Smooth muscle cell (in vitro differentiated cells): Measurements from ENCODE around the gene TSNAX. TPM values are rescaled to one million over a fixed set of nuclear protein-coding genes. Genes with fewer than 3 reads are reported as not detected.

Source experiments
- DNase-seq: peaks from one replicate; lab custom pipeline; 2025; ENCODE audit not compliant: unreplicated experiment; lab: John Stamatoyannopoulos, UW
- H2AFZ ChIP-seq: fragments of 200-600 bp; sonication (generic); 2 replicates; pipeline ENCODE4 v1.6.0; 2016; ENCODE audit warnings: antibody characterized with exemption, low read depth, mild to moderate bottlenecking
- H3F3A ChIP-seq: fragments of 200-600 bp; sonication (generic); 2 replicates; pipeline ENCODE4 v1.6.0; 2017; ENCODE audit warnings: antibody characterized with exemption, low read depth
- H3K27ac ChIP-seq: fragments of 200-600 bp; sonication (generic); 2 replicates; pipeline ENCODE4 v1.5.1; 2016; ENCODE audit warnings: low read depth, mild to moderate bottlenecking
- H3K27me3 ChIP-seq: fragments of 200-600 bp; sonication (generic); 2 replicates; pipeline ENCODE4 v1.6.1; 2016; ENCODE audit warnings: low read depth, mild to moderate bottlenecking
- H3K36me3 ChIP-seq: fragments of 200-600 bp; sonication (generic); 2 replicates; pipeline ENCODE4 v1.5.1; 2016; ENCODE audit warnings: low read depth
- H3K4me1 ChIP-seq: fragments of 200-600 bp; sonication (generic); 2 replicates; pipeline ENCODE4 v1.5.1; 2016; ENCODE audit warnings: low read depth
- H3K4me2 ChIP-seq: fragments of 200-600 bp; sonication (generic); 2 replicates; pipeline ENCODE4 v1.6.0; 2016; ENCODE audit warnings: mild to moderate bottlenecking
- H3K4me3 ChIP-seq: fragments of 200-600 bp; sonication (generic); 2 replicates; pipeline ENCODE4 v1.5.1; 2016; ENCODE audit warnings: mild to moderate bottlenecking
- H3K79me2 ChIP-seq: fragments of 200-600 bp; sonication (generic); 2 replicates; pipeline ENCODE4 v1.6.0; 2016; ENCODE audit warnings: low read depth, mild to moderate bottlenecking
- H3K9ac ChIP-seq: fragments of 200-600 bp; sonication (generic); 2 replicates; pipeline ENCODE4 v1.6.0; 2016; ENCODE audit warnings: low read depth
- H3K9me3 ChIP-seq: fragments of 200-600 bp; sonication (generic); replicated peaks from 2 replicates; pipeline ENCODE4 v1.5.1; 2016; ENCODE audit warnings: low read depth
- H4K20me1 ChIP-seq: fragments of 200-600 bp; sonication (generic); 2 replicates; pipeline ENCODE4 v1.6.0; 2016; ENCODE audit warnings: low read depth
- WGBS: methylation state at CpG from one replicate; pipeline ENCODE4 v1.1.7; 2016; ENCODE audit warnings: low lambda C conversion rate; 5-methylcytosine and 5-hydroxymethylcytosine counted together
- polyA plus RNA-seq: library from polyadenylated mRNA; unstranded; fragments of >200 nt; fragmentation: Nextera tagmentation; extraction: Ambion mirVana; gene quantifications from 2 replicates; pipeline ENCODE4 v1.2.1, GENCODE V29; 2016
- total RNA-seq: library from RNA; depleted of rRNA; stranded (reverse); fragments of >200 nt; gene quantifications from 2 replicates; pipeline ENCODE4 v1.2.3, GENCODE V29; 2014
- TF ChIP-seq, protein P1 (sequence below): fragments of 200-600 bp; sonication (generic); IDR thresholded peaks from 2 replicates; pipeline ENCODE4 v1.5.1; 2017; ENCODE audit warnings: borderline replicate concordance, mild to moderate bottlenecking, antibody characterized with exemption; ENCODE audit not compliant: insufficient read depth, poor library complexity, severe bottlenecking

The TSNAX gene
- total and polyA plus RNA-seq, 2 experiments from 2014 or later, result 22.6 to 36.5 TPM

DNA sequence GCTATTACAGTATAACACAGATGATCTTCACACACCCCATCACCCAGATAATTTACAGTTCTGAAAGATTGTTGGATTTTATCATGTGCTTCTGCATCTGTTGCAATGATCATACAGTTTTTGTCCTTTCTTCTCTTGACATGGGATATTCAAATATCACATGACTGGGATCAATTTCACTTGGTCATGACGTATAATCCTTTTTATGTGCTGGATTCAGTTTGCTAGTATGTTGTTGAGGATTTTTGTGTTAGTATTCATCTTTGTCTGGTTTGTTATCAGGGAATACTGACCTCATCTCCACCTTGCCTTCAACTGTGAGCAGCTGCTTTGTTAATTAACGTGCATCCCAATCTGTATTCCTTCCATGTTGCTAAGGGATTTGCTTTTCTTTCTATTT is 53.4 kb downstream of the TSNAX start:
- Histone ChIP-seq H2AFZ (no peak overlapping the region), H3K79me2 (no peaks in the 10 kb centered on the region), H3F3A (no peaks in the 10 kb centered on the region), H4K20me1 (no peaks in the 10 kb centered on the region), H3K4me2 (no peak overlapping the region), H3K27ac (no peak overlapping the region), H3K9ac (no peak overlapping the region), H3K27me3 (no peaks in the 10 kb centered on the region), H3K36me3 (no peaks in the 10 kb centered on the region), H3K4me3 (no peak overlapping the region), H3K9me3 (no peaks in the 10 kb centered on the region), H3K4me1 (no peaks in the 10 kb centered on the region)
- DNase-seq, result no peak
- 80% methylated on average over 2 of the region's 2 CpGs for WGBS
- TF ChIP-seq, protein P1, sequence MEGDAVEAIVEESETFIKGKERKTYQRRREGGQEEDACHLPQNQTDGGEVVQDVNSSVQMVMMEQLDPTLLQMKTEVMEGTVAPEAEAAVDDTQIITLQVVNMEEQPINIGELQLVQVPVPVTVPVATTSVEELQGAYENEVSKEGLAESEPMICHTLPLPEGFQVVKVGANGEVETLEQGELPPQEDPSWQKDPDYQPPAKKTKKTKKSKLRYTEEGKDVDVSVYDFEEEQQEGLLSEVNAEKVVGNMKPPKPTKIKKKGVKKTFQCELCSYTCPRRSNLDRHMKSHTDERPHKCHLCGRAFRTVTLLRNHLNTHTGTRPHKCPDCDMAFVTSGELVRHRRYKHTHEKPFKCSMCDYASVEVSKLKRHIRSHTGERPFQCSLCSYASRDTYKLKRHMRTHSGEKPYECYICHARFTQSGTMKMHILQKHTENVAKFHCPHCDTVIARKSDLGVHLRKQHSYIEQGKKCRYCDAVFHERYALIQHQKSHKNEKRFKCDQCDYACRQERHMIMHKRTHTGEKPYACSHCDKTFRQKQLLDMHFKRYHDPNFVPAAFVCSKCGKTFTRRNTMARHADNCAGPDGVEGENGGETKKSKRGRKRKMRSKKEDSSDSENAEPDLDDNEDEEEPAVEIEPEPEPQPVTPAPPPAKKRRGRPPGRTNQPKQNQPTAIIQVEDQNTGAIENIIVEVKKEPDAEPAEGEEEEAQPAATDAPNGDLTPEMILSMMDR, result no peak

DNA sequence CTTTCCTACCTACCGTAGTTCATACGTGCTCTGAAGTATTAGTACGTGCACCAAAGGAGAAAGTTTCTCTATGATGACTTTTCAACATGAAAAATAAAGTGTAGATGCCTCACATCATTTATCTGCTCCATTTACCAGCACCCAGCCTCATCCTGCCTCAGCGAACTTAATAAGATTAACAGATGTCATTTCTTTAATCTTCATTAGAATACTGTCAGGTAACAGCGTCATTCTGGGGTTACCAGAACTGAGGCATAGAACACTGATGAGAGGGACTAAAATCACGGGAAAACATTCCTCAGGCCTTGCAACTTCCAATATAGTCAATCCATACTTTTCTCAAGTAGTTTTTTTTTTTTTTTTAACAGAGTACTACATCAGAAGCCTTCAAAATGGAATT is 54.9 kb downstream of the TSNAX start:
- no peaks in the 10 kb centered on the region for H3K27me3 ChIP-seq
- no peak for DNase-seq
- TF ChIP-seq, protein P1, result no peak
- H3K27ac ChIP-seq, result no peak overlapping the region
- H3K4me3 ChIP-seq, result no peak overlapping the region
- H3K9ac ChIP-seq, result no peak overlapping the region
- H3K4me1 ChIP-seq, result no peaks in the 10 kb centered on the region
- no peak overlapping the region for H2AFZ ChIP-seq
- H4K20me1 ChIP-seq, result no peaks in the 10 kb centered on the region
- no peaks in the 10 kb centered on the region for H3K36me3 ChIP-seq
- no peaks in the 10 kb centered on the region for H3K9me3 ChIP-seq
- H3K79me2 ChIP-seq, result no peaks in the 10 kb centered on the region
- 96% methylated on average over 6 of the region's 6 CpGs for WGBS
- H3K4me2 ChIP-seq, result no peak overlapping the region
- no peaks in the 10 kb centered on the region for H3F3A ChIP-seq

- TF ChIP-seq, protein P1, result peak; percentile 20
- DNase-seq, result no peak
- H3K36me3 ChIP-seq, result no peaks in the 10 kb centered on the region
- no peaks in the 10 kb centered on the region for H3K4me1 ChIP-seq
- H3K27ac ChIP-seq, result peak overlapping the region; percentile 55
- H3K4me2 ChIP-seq, result no peak overlapping the region
- no peaks in the 10 kb centered on the region for H4K20me1 ChIP-seq
- 65% methylated on average over 3 of the region's 3 CpGs for WGBS
- no peak overlapping the region for H3K9ac ChIP-seq
- no peaks in the 10 kb centered on the region for H3K9me3 ChIP-seq
- H2AFZ ChIP-seq, result no peak overlapping the region
- no peak overlapping the region for H3K4me3 ChIP-seq
- H3K79me2 ChIP-seq, result no peaks in the 10 kb centered on the region
- no peaks in the 10 kb centered on the region for H3F3A ChIP-seq
- no peaks in the 10 kb centered on the region for H3K27me3 ChIP-seq
These were observed 55.6 kb downstream of the TSNAX start for GRCh38 chr1:231584117-231584516.

GRCh38 chr1:231584921-231585320 is 56.5 kb downstream of the TSNAX start:
- no peaks in the 10 kb centered on the region for H3K36me3 ChIP-seq
- no peak overlapping the region for H2AFZ ChIP-seq
- 90% methylated on average over 5 of the region's 5 CpGs for WGBS
- no peak overlapping the region for H3K4me2 ChIP-seq
- H3K4me1 ChIP-seq, result no peaks in the 10 kb centered on the region
- H3F3A ChIP-seq, result no peaks in the 10 kb centered on the region
- H3K4me3 ChIP-seq, result no peak overlapping the region
- H3K9ac ChIP-seq, result no peak overlapping the region
- no peaks in the 10 kb centered on the region for H3K9me3 ChIP-seq
- no peaks in the 10 kb centered on the region for H4K20me1 ChIP-seq
- H3K79me2 ChIP-seq, result no peaks in the 10 kb centered on the region
- no peak overlapping the region for H3K27ac ChIP-seq
- no peaks in the 10 kb centered on the region for H3K27me3 ChIP-seq
- DNase-seq, result no peak
- TF ChIP-seq, protein P1, result no peak
